Brain pericyte (primary cell): ENCODE data around the gene KCTD16.

ENCODE experiments used
- DNase-seq: peaks from one replicate; pipeline ENCODE4 v3.0.0-alpha.2; 2012; ENCODE audit warnings: low read depth, low spot score

The KCTD16 gene

GRCh38 chr5:144525000-144525399, 354.3 kb downstream of the KCTD16 start:
- DNase-seq = no peak

- DNase-seq = no peak
Observed at GRCh38 chr5:144531188-144531587, 360.5 kb downstream of the KCTD16 start.
